GM23248 (cell line): Measurements from ENCODE around the gene FOXS1. TPM values are rescaled to one million over a fixed set of nuclear protein-coding genes. Genes with fewer than 3 reads are reported as not detected.

Source experiments
- DNase-seq: peaks from one replicate; pipeline ENCODE4 v3.0.0-alpha.2; 2015
- H2AFZ ChIP-seq: fragments of 200-600 bp; sonication (generic); 2 replicates; pipeline ENCODE4 v1.6.1; 2016; ENCODE audit warnings: antibody characterized with exemption
- H3F3A ChIP-seq: fragments of 200-600 bp; sonication (generic); 2 replicates; pipeline ENCODE4 v1.6.1; 2016; ENCODE audit warnings: mild to moderate bottlenecking, antibody characterized with exemption, mixed run types; ENCODE audit not compliant: insufficient read depth
- H3K27ac ChIP-seq: fragments of 200-600 bp; sonication (generic); 2 replicates; pipeline ENCODE4 v1.5.1; 2016; ENCODE audit warnings: mild to moderate bottlenecking
- H3K27me3 ChIP-seq: fragments of 200-600 bp; sonication (generic); replicated peaks from 2 replicates; pipeline ENCODE4 v1.6.1; 2016; ENCODE audit warnings: mild to moderate bottlenecking; ENCODE audit not compliant: insufficient read depth
- H3K36me3 ChIP-seq: fragments of 200-600 bp; sonication (generic); 2 replicates; pipeline ENCODE4 v1.6.1; 2016; ENCODE audit warnings: low read depth, mild to moderate bottlenecking
- H3K4me1 ChIP-seq: fragments of 200-600 bp; sonication (generic); 2 replicates; pipeline ENCODE4 v1.6.1; 2016; ENCODE audit warnings: mild to moderate bottlenecking; ENCODE audit not compliant: insufficient read depth
- H3K4me2 ChIP-seq: fragments of 200-600 bp; sonication (generic); one replicate; pipeline ENCODE4 v1.6.1; 2016; ENCODE audit warnings: mild to moderate bottlenecking; ENCODE audit not compliant: unreplicated experiment
- H3K4me3 ChIP-seq: fragments of 200-600 bp; sonication (generic); 2 replicates; pipeline ENCODE4 v1.5.1; 2016; ENCODE audit warnings: mild to moderate bottlenecking
- H3K79me2 ChIP-seq: fragments of 200-600 bp; sonication (generic); 2 replicates; pipeline ENCODE4 v1.6.1; 2016; ENCODE audit warnings: mild to moderate bottlenecking; ENCODE audit not compliant: insufficient read depth
- H3K9ac ChIP-seq: fragments of 200-600 bp; sonication (generic); 2 replicates; pipeline ENCODE4 v1.6.1; 2016; ENCODE audit warnings: mild to moderate bottlenecking
- H3K9me2 ChIP-seq: fragments of 200-600 bp; sonication (generic); 2 replicates; pipeline ENCODE4 v1.6.1; 2016; ENCODE audit warnings: mixed run types, mild to moderate bottlenecking, moderate library complexity; ENCODE audit not compliant: insufficient read depth
- H3K9me3 ChIP-seq: fragments of 200-600 bp; sonication (generic); one replicate; pipeline ENCODE4 v1.6.1; 2017; ENCODE audit warnings: low read depth
- H4K20me1 ChIP-seq: fragments of 200-600 bp; sonication (generic); 2 replicates; pipeline ENCODE4 v1.6.0; 2016; ENCODE audit not compliant: insufficient read depth
- EZH2 ChIP-seq: fragments of 200-600 bp; sonication (generic); IDR thresholded peaks from 2 replicates; pipeline ENCODE4 v1.6.1; 2018; ENCODE audit warnings: antibody characterized with exemption, mild to moderate bottlenecking; ENCODE audit not compliant: insufficient read depth, poor library complexity, severe bottlenecking
- EZH2phosphoT487 ChIP-seq: fragments of 200-600 bp; sonication (generic); IDR thresholded peaks from 2 replicates; pipeline ENCODE4 v1.6.1; 2018; ENCODE audit warnings: antibody characterized with exemption, moderate library complexity, mild to moderate bottlenecking, low read depth; ENCODE audit not compliant: insufficient read depth
- WGBS, 2 experiments: methylation state at CpG; one replicate each; pipeline ENCODE4 v1.1.6; 2015 to 2017; ENCODE audit warnings: low lambda C conversion rate in 2 of 2, low coverage in 1 of 2; ENCODE audit errors: missing lambda C conversion rate in 2 of 2; 5-methylcytosine and 5-hydroxymethylcytosine counted together
- in situ Hi-C: fragments of 300-500 bp; cut with MboI; formaldehyde crosslinking; loops from 2 replicates; pipeline ENCODE4 v1.15.0; 2020
- polyA plus RNA-seq: library from polyadenylated mRNA; unstranded; fragments of >200 nt; fragmentation: Nextera tagmentation; extraction: Ambion mirVana; gene quantifications from 2 replicates; pipeline ENCODE4 v1.2.1, GENCODE V29; 2016
- total RNA-seq: library from RNA; depleted of rRNA; stranded (reverse); fragments of >200 nt; shearing (Covaris generic); gene quantifications from 2 replicates; pipeline ENCODE4 v1.2.3, GENCODE V29; 2014; rRNA removed

FOXS1 gene
- total RNA-seq = not detected in 2 replicates
- not detected in 2 replicates for polyA plus RNA-seq

GRCh38 chr20:31845300-31845863 is at the start of gene FOXS1:
TSS of gene FOXS1 (minus strand) at chr20:31845604. CDS start at chr20:31845542, 62 bp downstream.
- no peaks in the 10 kb centered on the region for H3K79me2 ChIP-seq
- no peak within 1 kb of the TSS for H3K4me2 ChIP-seq
- peaks cover 19% of the 10 kb centered on the region for H3K4me1 ChIP-seq
- no peaks in the 10 kb centered on the region for H3K9me3 ChIP-seq
- no peak within 1 kb of the TSS for H2AFZ ChIP-seq
- TF ChIP-seq EZH2 = no peak
- TF ChIP-seq EZH2phosphoT487 = no peak
- DNase-seq = no peak
- H4K20me1 ChIP-seq = no peaks in the 10 kb centered on the region
- 0 out of 2 replicates have a peak, but pooled peaks cover 5% of the 10 kb centered on the region for H3F3A ChIP-seq
- no peak within 1 kb of the TSS for H3K27ac ChIP-seq
- no peaks in the 10 kb centered on the region for H3K9me2 ChIP-seq
- no peak within 1 kb of the TSS for H3K4me3 ChIP-seq
- H3K9ac ChIP-seq = no peak within 1 kb of the TSS
- WGBS, 2 experiments = 81 to 84% methylated on average over 19 to 20 of the region's 21 CpGs
- H3K27me3 ChIP-seq = peaks cover 24% of the 10 kb centered on the region
- no peaks in the 10 kb centered on the region for H3K36me3 ChIP-seq
- in situ Hi-C loops = no loop called here

- Histone ChIP-seq H3K27me3 (peaks cover 15% of the 10 kb centered on the region), H3K9ac (no peak overlapping the region), H2AFZ (no peak overlapping the region), H3K9me3 (no peaks in the 10 kb centered on the region), H3K4me2 (no peak overlapping the region), H3K9me2 (no peaks in the 10 kb centered on the region), H3K4me3 (no peak overlapping the region), H3K27ac (no peak overlapping the region), H3F3A (no peaks in the 10 kb centered on the region), H3K79me2 (no peaks in the 10 kb centered on the region), H3K4me1 (no peaks in the 10 kb centered on the region), H3K36me3 (no peaks in the 10 kb centered on the region), H4K20me1 (no peaks in the 10 kb centered on the region)
- DNase-seq = no peak
- in situ Hi-C loops = no loop called here
- TF ChIP-seq EZH2 (no peak), EZH2phosphoT487 (no peak)
- 24 to 26% methylated on average over 8 of the region's 8 CpGs for WGBS, 2 experiments
Measured at GRCh38 chr20:31890646-31891045, 45.2 kb upstream of the FOXS1 start.

GRCh38 chr20:31883829-31884228 is 38.4 kb upstream of the FOXS1 start:
- Histone ChIP-seq H3K36me3 (no peaks in the 10 kb centered on the region), H3K9ac (no peak overlapping the region), H3K4me3 (no peak overlapping the region), H3K4me2 (no peak overlapping the region), H3K9me2 (no peaks in the 10 kb centered on the region), H4K20me1 (no peaks in the 10 kb centered on the region), H3K4me1 (no peaks in the 10 kb centered on the region), H3F3A (no peaks in the 10 kb centered on the region), H3K79me2 (no peaks in the 10 kb centered on the region), H2AFZ (no peak overlapping the region), H3K27me3 (peaks cover 9% of the 10 kb centered on the region), H3K9me3 (no peaks in the 10 kb centered on the region), H3K27ac (no peak overlapping the region)
- in situ Hi-C loops = no loop called here
- TF ChIP-seq EZH2phosphoT487 = no peak
- no peak for TF ChIP-seq EZH2
- no peak for DNase-seq

- Histone ChIP-seq H2AFZ (no peak overlapping the region), H3K4me2 (no peak overlapping the region), H3K27ac (no peak overlapping the region), H3K4me3 (no peak overlapping the region), H3K9me2 (no peaks in the 10 kb centered on the region), H3F3A (no peaks in the 10 kb centered on the region), H3K79me2 (no peaks in the 10 kb centered on the region), H3K9ac (no peak overlapping the region), H3K4me1 (no peaks in the 10 kb centered on the region), H3K9me3 (no peaks in the 10 kb centered on the region), H3K36me3 (no peaks in the 10 kb centered on the region), H4K20me1 (no peaks in the 10 kb centered on the region), H3K27me3 (peaks cover 9% of the 10 kb centered on the region)
- in situ Hi-C loops = no loop called here
- DNase-seq = no peak
- 39 to 41% methylated on average over 5 of the region's 5 CpGs for WGBS, 2 experiments
- TF ChIP-seq EZH2 (no peak), EZH2phosphoT487 (no peak)
Measured at GRCh38 chr20:31881945-31882344, 36.5 kb upstream of the FOXS1 start.
